Endothelial cell of umbilical vein (primary cell): ENCODE data around the gene MBTPS1. TPM values are rescaled to one million over a fixed set of nuclear protein-coding genes. Genes with fewer than 3 reads are reported as not detected.

ENCODE experiments used
- BruUV-seq: library from RNA; stranded (reverse); fragments of 400-500 nt; replicated peaks from 2 replicates; lab custom pipeline; 2021; lab: Mats Ljungman, UMichigan
- CTCF ChIA-PET: fragments of 300-600, 350-600 bp; sonication (Branson Sonifier 250); formaldehyde crosslinking; loops from one replicate; lab custom pipeline; 2021; ENCODE audit warnings: antibody characterized with exemption, inconsistent platforms; lab: Charles Lee
- POLR2A ChIA-PET: fragments of 300-600, 350-600 bp; sonication (Branson Sonifier 250); formaldehyde crosslinking; loops from one replicate; lab custom pipeline; 2021; ENCODE audit warnings: antibody characterized with exemption, inconsistent platforms; lab: Charles Lee
- DNase-seq: peaks from one replicate; pipeline ENCODE4 v3.0.0-alpha.2; 2011; ENCODE audit warnings: low read depth, low spot score
- FAIRE-seq: peaks from 2 replicates; lab custom pipeline; 2011; peaks lifted over from hg19 to GRCh38; lab: Jason Lieb, UNC
- H2AFZ ChIP-seq: 2 replicates; pipeline ENCODE4 v1.6.0; 2012; ENCODE audit warnings: low read depth, low read length, control low read depth, inconsistent platforms
- H3K27ac ChIP-seq: 2 replicates; pipeline ENCODE4 v1.5.1; 2011; ENCODE audit warnings: low read depth, mild to moderate bottlenecking, control low read depth, low read length, moderate library complexity; ENCODE audit not compliant: insufficient read depth
- H3K27me3 ChIP-seq, 2 experiments: 2 replicates each; pipeline versions ENCODE4 v1.6.0 to v1.6.1; 2011; ENCODE audit warnings: low read length in 2 of 2, mixed read lengths in 1 of 2; ENCODE audit not compliant: control insufficient read depth in 2 of 2, insufficient read depth in 2 of 2
- H3K36me3 ChIP-seq, 2 experiments: 2 replicates in 1 of 2; 3 replicates in 1 of 2; pipeline ENCODE4 v1.5.1; 2011; ENCODE audit warnings: low read length in 2 of 2, mild to moderate bottlenecking in 1 of 2, moderate library complexity in 1 of 2; ENCODE audit not compliant: control insufficient read depth in 2 of 2, insufficient read depth in 2 of 2; ENCODE audit errors: extremely low read depth in 1 of 2
- H3K4me1 ChIP-seq: 3 replicates; pipeline ENCODE4 v1.5.1; 2011; ENCODE audit warnings: mild to moderate bottlenecking, low read length; ENCODE audit not compliant: control insufficient read depth, insufficient read depth; ENCODE audit errors: extremely low read depth
- H3K4me2 ChIP-seq: 2 replicates; pipeline ENCODE4 v1.6.1; 2011; ENCODE audit warnings: low read length, control low read depth, mixed read lengths; ENCODE audit not compliant: insufficient read depth
- H3K4me3 ChIP-seq, 3 experiments: fragments of 200-600 bp in 1 of 3; sonication (generic), shearing (Covaris generic) in 1 of 3; replicated peaks in 1 of 3; 2 replicates each; pipeline ENCODE4 v1.5.1; 2011 to 2016; ENCODE audit warnings: control low read depth in 3 of 3, low read length in 3 of 3, mild to moderate bottlenecking in 2 of 3, inconsistent platforms in 1 of 3, low read depth in 1 of 3, moderate library complexity in 1 of 3; ENCODE audit not compliant: insufficient read depth in 1 of 3
- H3K79me2 ChIP-seq: 2 replicates; pipeline ENCODE4 v1.6.0; 2012; ENCODE audit warnings: low read length, inconsistent platforms; ENCODE audit not compliant: control insufficient read depth, insufficient read depth
- H3K9ac ChIP-seq: replicated peaks from 2 replicates; pipeline ENCODE3; 2011; ENCODE audit warnings: low read length, control low read depth; ENCODE audit not compliant: insufficient read depth; ENCODE audit errors: extremely low read depth
- H3K9me1 ChIP-seq: replicated peaks from 3 replicates; pipeline ENCODE4 v1.6.0; 2011; ENCODE audit warnings: mild to moderate bottlenecking, low read length; ENCODE audit not compliant: control insufficient read depth, insufficient read depth; ENCODE audit errors: extremely low read depth
- H3K9me3 ChIP-seq: replicated peaks from 2 replicates; pipeline ENCODE4 v1.5.1; 2012; ENCODE audit warnings: low read length, inconsistent platforms; ENCODE audit not compliant: control insufficient read depth, insufficient read depth
- H4K20me1 ChIP-seq: replicated peaks from 2 replicates; pipeline ENCODE3; 2011; ENCODE audit warnings: mild to moderate bottlenecking, low read length; ENCODE audit not compliant: control insufficient read depth, insufficient read depth; ENCODE audit errors: extremely low read depth
- CTCF ChIP-seq, 2 donors: IDR thresholded peaks; 1 replicate in 1 of 2; 2 replicates in 1 of 2; pipeline ENCODE4 v1.5.1; 2011; ENCODE audit warnings: low read length in 2 of 2, mild to moderate bottlenecking in 2 of 2, moderate library complexity in 2 of 2, control low read depth in 1 of 2, inconsistent platforms in 1 of 2, low read depth in 1 of 2; ENCODE audit not compliant: insufficient read depth in 1 of 2; ENCODE audit errors: extremely low read depth in 1 of 2
- EZH2 ChIP-seq: IDR thresholded peaks from 2 replicates; pipeline ENCODE4 v1.6.1; 2012; ENCODE audit warnings: borderline replicate concordance, low read depth, mild to moderate bottlenecking, moderate library complexity, low read length, inconsistent platforms; ENCODE audit not compliant: severe bottlenecking
- FOS ChIP-seq: IDR thresholded peaks from 2 replicates; pipeline ENCODE4 v1.6.1; 2011; ENCODE audit warnings: mild to moderate bottlenecking, low read length, moderate library complexity, borderline replicate concordance; ENCODE audit not compliant: insufficient read depth
- GATA2 ChIP-seq: IDR thresholded peaks from 2 replicates; pipeline ENCODE4 v1.7.0; 2011; ENCODE audit warnings: low read depth, mild to moderate bottlenecking, moderate library complexity, mixed read lengths, low read length; ENCODE audit not compliant: insufficient read length, insufficient read depth
- JUN ChIP-seq: IDR thresholded peaks from 2 replicates; pipeline ENCODE4 v1.6.1; 2011; ENCODE audit warnings: borderline replicate concordance, low read depth; ENCODE audit not compliant: insufficient read length, insufficient read depth
- MAX ChIP-seq: IDR thresholded peaks from 2 replicates; pipeline ENCODE4 v1.6.1; 2011; ENCODE audit not compliant: insufficient read depth, insufficient read length
- MYC ChIP-seq: IDR thresholded peaks from one replicate; pipeline ENCODE4 v1.6.1; 2011; ENCODE audit warnings: mild to moderate bottlenecking, low read depth, low read length
- POLR2A ChIP-seq: IDR thresholded peaks from 2 replicates; pipeline ENCODE4 v1.6.1; 2012; ENCODE audit warnings: low read depth, mild to moderate bottlenecking, control low read depth, low read length
- POLR2AphosphoS5 ChIP-seq: IDR thresholded peaks from 2 replicates; pipeline ENCODE4 v1.6.1; 2012; ENCODE audit warnings: low read depth, mild to moderate bottlenecking, control low read depth, low read length, moderate library complexity; ENCODE audit not compliant: insufficient read depth
- dilution Hi-C: fragments of 300-500 bp; cut with MboI; formaldehyde crosslinking; loops from one replicate; pipeline ENCODE4 v1.15.0; 2019; ENCODE audit warnings: low sequenced_read_pairs; ENCODE audit not compliant: extremely low pct_ligation_motif_present
- intact Hi-C: fragments of 100-400 bp; cut with micrococcal nuclease; formaldehyde crosslinking; loops from one replicate; pipeline ENCODE4 v1.10.0; 2022
- polyA plus RNA-seq, 4 experiments: library from polyadenylated mRNA; depleted of rRNA in 3 of 4; stranded (reverse) in 3 of 4; unstranded in 1 of 4; fragments of >200 nt; gene quantifications; 2 replicates each; pipeline versions ENCODE4 v1.2.1 to v1.2.3, GENCODE V29; 2011 to 2012; ENCODE audit warnings: missing spikeins in 1 of 4
- total RNA-seq: library from RNA; stranded (reverse); gene quantifications from 2 replicates; pipeline ENCODE4 v1.2.3, GENCODE V29; 2021

The MBTPS1 gene
- total and polyA plus RNA-seq, 2 donors (not counting 3 experiments of a cell fraction or from before 2014, with no cell fraction given), result 82.3 to 99.6 TPM

GRCh38 chr16:84031556-84031955, 85.2 kb downstream of the MBTPS1 start:
- no peak overlapping the region for H3K4me2 ChIP-seq
- no peak overlapping the region for H3K9ac ChIP-seq
- FAIRE-seq (no peak), DNase-seq (no peak)
- dilution Hi-C loops, result no loop called here
- H4K20me1 ChIP-seq, result no peaks in the 10 kb centered on the region
- no TSS peak for BruUV-seq
- no peak overlapping the region for H2AFZ ChIP-seq
- intact Hi-C loops, result no loop called here
- H3K9me3 ChIP-seq, result no peaks in the 10 kb centered on the region
- CTCF ChIA-PET, result interaction anchor here (1.2 kb wide), 1 partner anchor 52 kb away, joined by 3 read pairs; no protein-coding TSS in a partner anchor
- H3K4me1 ChIP-seq, result no peaks in the 10 kb centered on the region
- no peaks in the 10 kb centered on the region for H3K36me3 ChIP-seq
- H3K4me3 ChIP-seq, result no peak overlapping the region
- H3K27me3 ChIP-seq, result no peaks in the 10 kb centered on the region
- H3K9me1 ChIP-seq, result no peaks in the 10 kb centered on the region
- POLR2A ChIA-PET, result no interaction called here
- TF ChIP-seq MAX (no peak), EZH2 (no peak), FOS (no peak), CTCF (IDR thresholded peaks at IDR 0.05; ENCODE audit: extremely low read depth in 1 of 2, insufficient read depth in 1 of 2, low read depth in 1 of 2, low read length in 2 of 2) (no peak), POLR2A (no peak), POLR2AphosphoS5 (no peak), JUN (no peak), GATA2 (no peak), MYC (no peak)
- no peak overlapping the region for H3K27ac ChIP-seq
- H3K79me2 ChIP-seq, result no peaks in the 10 kb centered on the region
